Fibroblast of lung (primary cell): ENCODE data around the gene SPPL3. TPM values are rescaled to one million over a fixed set of nuclear protein-coding genes. Genes with fewer than 3 reads are reported as not detected.

ENCODE experiments used
- DNase-seq, 2 donors: peaks; one replicate each; pipeline versions ENCODE4 v3.0.0 to v3.0.0-alpha.2; 2010; ENCODE audit warnings: low read depth in 2 of 2
- H2AFZ ChIP-seq: 2 replicates; pipeline ENCODE4 v1.5.1; 2012; ENCODE audit warnings: low read length, control low read depth, inconsistent platforms
- H3K27ac ChIP-seq: 2 replicates; pipeline ENCODE4 v1.5.1; 2011; ENCODE audit warnings: low read length, control low read depth; ENCODE audit not compliant: insufficient read depth
- H3K27me3 ChIP-seq: 2 replicates; pipeline ENCODE4 v1.5.1; 2011; ENCODE audit warnings: mild to moderate bottlenecking, low read length; ENCODE audit not compliant: control insufficient read depth, insufficient read depth
- H3K36me3 ChIP-seq: 2 replicates; pipeline ENCODE4 v1.5.1; 2011; ENCODE audit warnings: low read length; ENCODE audit not compliant: control insufficient read depth, insufficient read depth
- H3K4me1 ChIP-seq: 2 replicates; pipeline ENCODE4 v1.5.1; 2011; ENCODE audit warnings: low read length; ENCODE audit not compliant: control insufficient read depth, insufficient read depth; ENCODE audit errors: extremely low read depth
- H3K4me2 ChIP-seq: 2 replicates; pipeline ENCODE4 v1.5.1; 2011; ENCODE audit warnings: low read length, control low read depth; ENCODE audit not compliant: insufficient read depth; ENCODE audit errors: extremely low read depth
- H3K4me3 ChIP-seq, 4 experiments: fragments of 200-600 bp in 1 of 4; sonication (generic) in 1 of 4; replicated peaks in 1 of 4; 2 replicates each; pipeline ENCODE4 v1.5.1; 2011 to 2016; ENCODE audit warnings: low read length in 4 of 4, low read depth in 3 of 4, mild to moderate bottlenecking in 3 of 4, control low read depth in 2 of 4, inconsistent platforms in 1 of 4, mixed read lengths in 1 of 4; ENCODE audit not compliant: insufficient read depth in 1 of 4; ENCODE audit errors: control extremely low read depth in 1 of 4
- H3K79me2 ChIP-seq: 2 replicates; pipeline ENCODE4 v1.5.1; 2012; ENCODE audit warnings: mild to moderate bottlenecking, low read length, inconsistent platforms; ENCODE audit not compliant: control insufficient read depth, insufficient read depth
- H3K9ac ChIP-seq: 2 replicates; pipeline ENCODE4 v1.5.1; 2011; ENCODE audit warnings: mild to moderate bottlenecking, low read length, control low read depth; ENCODE audit not compliant: insufficient read depth
- H3K9me3 ChIP-seq: 2 replicates; pipeline ENCODE4 v1.5.1; 2012; ENCODE audit warnings: low read depth, low read length; ENCODE audit not compliant: control insufficient read depth, insufficient read depth
- H4K20me1 ChIP-seq: 2 replicates; pipeline ENCODE4 v1.5.1; 2011; ENCODE audit warnings: low read length; ENCODE audit not compliant: control insufficient read depth, insufficient read depth; ENCODE audit errors: extremely low read depth
- CTCF ChIP-seq, 2 donors: IDR thresholded peaks in 1 of 2; conservative IDR thresholded peaks in 1 of 2; 1 replicate in 1 of 2; 2 replicates in 1 of 2; pipeline ENCODE4 v1.5.1; 2011 to 2012; ENCODE audit warnings: low read length in 2 of 2, control low read depth in 1 of 2, inconsistent platforms in 1 of 2, low read depth in 1 of 2, mild to moderate bottlenecking in 1 of 2
- EZH2 ChIP-seq: IDR thresholded peaks from 2 replicates; pipeline ENCODE4 v1.5.1; 2012; ENCODE audit warnings: low read length, control low read depth, mild to moderate bottlenecking; ENCODE audit errors: missing control alignments
- polyA plus RNA-seq, 2 donors: library from polyadenylated mRNA; depleted of rRNA in 1 of 2; stranded (reverse) in 1 of 2; unstranded in 1 of 2; fragments of >200 nt; gene quantifications; 2 replicates each; pipeline ENCODE4 v1.2.1, GENCODE V29; 2011 to 2012; ENCODE audit warnings: missing spikeins in 1 of 2
- total RNA-seq: library from RNA; depleted of rRNA; stranded (reverse); fragments of >200 nt; gene quantifications from 2 replicates; pipeline ENCODE4 v1.2.1, GENCODE V29; 2014

The SPPL3 gene
- total and polyA plus RNA-seq, 2 donors (not counting 1 experiment from before 2014, with no cell fraction given), result 7.1 to 41.4 TPM

GRCh38 chr12:120798696-120799095 is 105.5 kb downstream of the SPPL3 start:
- no peak overlapping the region for H2AFZ ChIP-seq
- H3K4me2 ChIP-seq, result no peak overlapping the region
- H3K36me3 ChIP-seq, result no peaks in the 10 kb centered on the region
- H3K9ac ChIP-seq, result no peak overlapping the region
- H3K27ac ChIP-seq, result no peak overlapping the region
- H3K4me1 ChIP-seq, result no peaks in the 10 kb centered on the region
- H3K79me2 ChIP-seq, result no peaks in the 10 kb centered on the region
- H3K9me3 ChIP-seq, result no peaks in the 10 kb centered on the region
- H3K27me3 ChIP-seq, result no peaks in the 10 kb centered on the region
- H3K4me3 ChIP-seq, result no peak overlapping the region
- TF ChIP-seq CTCF (conservative IDR thresholded peaks at IDR 0.05 in 1 of 2, IDR thresholded peaks at IDR 0.05 in 1 of 2; ENCODE audit: low read depth in 1 of 2, low read length in 2 of 2), result no peak
- no peak for TF ChIP-seq EZH2
- H4K20me1 ChIP-seq, result no peaks in the 10 kb centered on the region
- DNase-seq, result no peak

GRCh38 chr12:120797677-120798642 is 106.2 kb downstream of the SPPL3 start:
- DNase-seq, result no peak
- Histone ChIP-seq H3K4me2 (no peak overlapping the region), H3K27me3 (no peaks in the 10 kb centered on the region), H3K4me3 (no peak overlapping the region), H3K9me3 (no peaks in the 10 kb centered on the region), H3K36me3 (no peaks in the 10 kb centered on the region), H4K20me1 (no peaks in the 10 kb centered on the region), H3K4me1 (no peaks in the 10 kb centered on the region), H2AFZ (no peak overlapping the region), H3K9ac (no peak overlapping the region), H3K79me2 (no peaks in the 10 kb centered on the region), H3K27ac (no peak overlapping the region)
- TF ChIP-seq CTCF (conservative IDR thresholded peaks at IDR 0.05 in 1 of 2, IDR thresholded peaks at IDR 0.05 in 1 of 2; ENCODE audit: low read depth in 1 of 2, low read length in 2 of 2) (no peak), EZH2 (no peak)

- Histone ChIP-seq H3K9ac (no peak overlapping the region), H3K79me2 (no peaks in the 10 kb centered on the region)
- no peak for TF ChIP-seq EZH2
- TF ChIP-seq CTCF (conservative IDR thresholded peaks at IDR 0.05 in 1 of 2, IDR thresholded peaks at IDR 0.05 in 1 of 2; ENCODE audit: low read depth in 1 of 2, low read length in 2 of 2), result no peak
Measured at GRCh38 chr12:120795441-120796178, 108.5 kb downstream of the SPPL3 start.

More at GRCh38 chr12:120795441-120796178, 108.5 kb downstream of the SPPL3 start:
- Histone ChIP-seq H3K4me3 (no peak overlapping the region), H4K20me1 (no peaks in the 10 kb centered on the region), H3K4me1 (no peaks in the 10 kb centered on the region), H3K36me3 (no peaks in the 10 kb centered on the region), H3K27ac (no peak overlapping the region), H3K9me3 (no peaks in the 10 kb centered on the region), H3K4me2 (no peak overlapping the region), H3K27me3 (no peaks in the 10 kb centered on the region), H2AFZ (no peak overlapping the region)
- DNase-seq, result no peak
